HepG2 (cell line): ENCODE results near the gene PDIA6. TPM values are rescaled to one million over a fixed set of nuclear protein-coding genes. Genes with fewer than 3 reads are reported as not detected.

Source experiments
- ATF6 ChIP-seq: sonication (generic); formaldehyde crosslinking; conservative IDR thresholded peaks from 2 replicates; pipeline ENCODE4 v1.4.0; 2020; ENCODE audit warnings: missing genetic modification reagents
- ATM ChIP-seq: fragments of 450-650 bp; IDR thresholded peaks from 2 replicates; pipeline ENCODE4 v1.7.1; 2017; ENCODE audit warnings: mild to moderate bottlenecking, borderline replicate concordance
- BCL3 ChIP-seq: sonication (generic); formaldehyde crosslinking; IDR thresholded peaks from 2 replicates; pipeline ENCODE4 v1.5.1; 2020; ENCODE audit warnings: mild to moderate bottlenecking, missing genetic modification reagents, moderate library complexity
- CCDC6 ChIP-seq: sonication (generic); formaldehyde crosslinking; IDR thresholded peaks from 2 replicates; pipeline ENCODE4 v1.8.1; 2022; ENCODE audit warnings: mild to moderate bottlenecking, missing genetic modification reagents, moderate library complexity
- DPF2 ChIP-seq: sonication (generic); formaldehyde crosslinking; IDR thresholded peaks from 2 replicates; pipeline ENCODE4 v1.4.0; 2020; ENCODE audit warnings: mild to moderate bottlenecking, low read depth, missing genetic modification reagents, borderline replicate concordance
- ELF1 ChIP-seq: sonication (generic); formaldehyde crosslinking; IDR thresholded peaks from 2 replicates; pipeline ENCODE4 v1.4.0; 2020; ENCODE audit warnings: missing genetic modification reagents
- EP300 ChIP-seq, 3 experiments: sonication (generic) in 1 of 3; formaldehyde crosslinking in 1 of 3; IDR thresholded peaks; 2 replicates each; pipeline versions ENCODE4 v1.5.1 to v1.6.1; 2011 to 2020; ENCODE audit warnings: low read depth in 2 of 3, low read length in 2 of 3, borderline replicate concordance in 1 of 3, improper control_type of control experiment in 1 of 3, mild to moderate bottlenecking in 1 of 3, missing genetic modification reagents in 1 of 3, moderate library complexity in 1 of 3
- HNRNPLL ChIP-seq: fragments of 200-400 bp; formaldehyde crosslinking; IDR thresholded peaks from 2 replicates; pipeline ENCODE4 v1.6.1; 2017; ENCODE audit warnings: mild to moderate bottlenecking, low read depth, low read length; ENCODE audit not compliant: poor library complexity, severe bottlenecking
- SPEN ChIP-seq: sonication (generic); formaldehyde crosslinking; IDR thresholded peaks from 2 replicates; pipeline ENCODE4 v1.5.1; 2020; ENCODE audit warnings: low read depth, mild to moderate bottlenecking, missing genetic modification reagents
- TCF7 ChIP-seq: sonication (generic); IDR thresholded peaks from 2 replicates; pipeline ENCODE4 v1.6.1; 2016; ENCODE audit warnings: antibody characterized with exemption, low read depth
- TERF1 ChIP-seq: sonication (generic); formaldehyde crosslinking; IDR thresholded peaks from 2 replicates; pipeline ENCODE4 v1.8.0; 2022; ENCODE audit warnings: mild to moderate bottlenecking, missing genetic modification reagents, moderate library complexity
- USF2 ChIP-seq, 2 experiments: sonication (generic) in 1 of 2; formaldehyde crosslinking in 1 of 2; IDR thresholded peaks; 2 replicates each; pipeline versions ENCODE4 v1.5.1 to v1.6.1; 2011 to 2020; ENCODE audit warnings: borderline replicate concordance in 1 of 2, low read depth in 1 of 2, low read length in 1 of 2, mild to moderate bottlenecking in 1 of 2, missing genetic modification reagents in 1 of 2, moderate library complexity in 1 of 2
- ZBTB2 ChIP-seq: sonication (generic); formaldehyde crosslinking; IDR thresholded peaks from 2 replicates; pipeline ENCODE4 v1.8.0; 2022; ENCODE audit warnings: low read depth, missing genetic modification reagents
- ZNF441 ChIP-seq: sonication (generic); formaldehyde crosslinking; IDR thresholded peaks from 2 replicates; pipeline ENCODE4 v1.7.0; 2021; ENCODE audit warnings: missing genetic modification reagents, borderline replicate concordance
- ZNF501 ChIP-seq: sonication (generic); formaldehyde crosslinking; IDR thresholded peaks from 2 replicates; pipeline ENCODE4 v1.5.1; 2020; ENCODE audit warnings: mild to moderate bottlenecking, moderate library complexity, missing genetic modification reagents
- ZNF512 ChIP-seq: sonication (generic); formaldehyde crosslinking; IDR thresholded peaks from 2 replicates; pipeline ENCODE4 v1.4.0; 2020; ENCODE audit warnings: mild to moderate bottlenecking, missing genetic modification reagents
- ZNF724P ChIP-seq: sonication (generic); formaldehyde crosslinking; IDR thresholded peaks from 2 replicates; pipeline ENCODE4 v1.8.0; 2022; ENCODE audit warnings: missing genetic modification reagents, borderline replicate concordance
- polyA plus RNA-seq, 8 experiments: library from polyadenylated mRNA; depleted of rRNA in 3 of 8; stranded (reverse) in 7 of 8; unstranded in 1 of 8; fragments of >200 nt; fragmentation: Illumina TruSeq in 4 of 8; extraction: Trizol in 4 of 8; gene quantifications; 2 replicates each; pipeline versions ENCODE4 v1.2.1 to v1.2.3, GENCODE V29; 2011 to 2016; ENCODE audit warnings: low read depth in 4 of 8, missing spikeins in 1 of 8, mixed read lengths in 1 of 8; ENCODE audit not compliant: insufficient read depth in 1 of 8
- total RNA-seq, 5 experiments: library from RNA; depleted of rRNA; stranded (reverse); fragments of >200 nt; fragmentation: Illumina TruSeq; extraction: Trizol; gene quantifications; 2 replicates each; pipeline ENCODE4 v1.2.3, GENCODE V29; 2016; ENCODE audit warnings: low read depth in 1 of 5

PDIA6 gene
- total and polyA plus RNA-seq, 2 of the 13 experiments (the other 11 are each of a cell fraction or from before 2014, with no cell fraction given), result 586 to 642 TPM

GRCh38 chr2:10774394-10774793 lies 38.2 kb downstream of the PDIA6 start (continued):
- TF ChIP-seq ATF6 (CRISPR knock-in tag) (no peak), ZNF724P (0 out of 2 replicates have a peak, but pooled peaks have one; percentile 36), ELF1 (CRISPR knock-in tag) (no peak), HNRNPLL (no peak), ZNF512 (CRISPR knock-in tag) (no peak), USF2 (IDR thresholded peaks at IDR 0.05; ENCODE audit: low read depth, low read length) (no peak), USF2 (CRISPR knock-in tag; IDR thresholded peaks at IDR 0.05; ENCODE audit: borderline replicate concordance) (no peak), EP300 (IDR thresholded peaks at IDR 0.05; ENCODE audit: low read depth in 2 of 2, low read length in 2 of 2) (no peak), EP300 (CRISPR knock-in tag; IDR thresholded peaks at IDR 0.05; ENCODE audit: borderline replicate concordance) (no peak), SPEN (CRISPR knock-in tag) (no peak), TERF1 (CRISPR knock-in tag) (no peak), TCF7 (no peak), ATM (no peak), ZNF501 (CRISPR knock-in tag) (no peak), ZBTB2 (CRISPR knock-in tag) (no peak), CCDC6 (no peak), DPF2 (CRISPR knock-in tag) (no peak), ZNF441 (no peak), BCL3 (0 out of 2 replicates have a peak, but pooled peaks have one; percentile 3)
